Memory B cell (primary cell): ENCODE data around the gene MAP7.

ENCODE experiments used
- ATAC-seq: fragments of 150-1000 bp; cut with Tn5 transposase; 2 replicates; pipeline ENCODE4 v1.10.0; 2021; ENCODE audit warnings: low read depth, mild to moderate bottlenecking, moderate library complexity
- DNase-seq, 2 donors: peaks; one replicate each; pipeline ENCODE4 v3.0.0; 2022; ENCODE audit warnings: low spot score in 2 of 2
- H3K27ac Mint-ChIP-seq: one replicate; pipeline ENCODE4 v1.8.0; 2022; ENCODE audit warnings: mild to moderate bottlenecking, moderate library complexity, mixed read lengths
- H3K27me3 Mint-ChIP-seq: one replicate; pipeline ENCODE4 v1.8.0; 2022; ENCODE audit warnings: mixed read lengths
- H3K36me3 Mint-ChIP-seq: one replicate; pipeline ENCODE4 v1.8.0; 2022; ENCODE audit warnings: mild to moderate bottlenecking, mixed read lengths
- H3K4me1 Mint-ChIP-seq: one replicate; pipeline ENCODE4 v1.8.0; 2022; ENCODE audit warnings: mixed read lengths
- H3K4me3 Mint-ChIP-seq: one replicate; pipeline ENCODE4 v1.8.0; 2022; ENCODE audit warnings: mild to moderate bottlenecking, moderate library complexity, mixed read lengths
- H3K9me3 Mint-ChIP-seq: one replicate; pipeline ENCODE4 v1.8.0; 2022; ENCODE audit warnings: mixed read lengths

MAP7 gene

GRCh38 chr6:136361787-136362186, 188.4 kb downstream of the MAP7 start:
- Mint-ChIP-seq H3K27ac (no peak overlapping the region), H3K4me1 (peaks cover 19% of the 10 kb centered on the region), H3K36me3 (peaks cover 7% of the 10 kb centered on the region), H3K27me3 (no peaks in the 10 kb centered on the region), H3K9me3 (no peaks in the 10 kb centered on the region), H3K4me3 (no peak overlapping the region)
- DNase-seq (no peak), ATAC-seq (no peak)

GRCh38 chr6:136360783-136361182, 189.4 kb downstream of the MAP7 start:
- H3K4me1 Mint-ChIP-seq = peaks cover 12% of the 10 kb centered on the region
- no peak overlapping the region for H3K4me3 Mint-ChIP-seq
- no peak for DNase-seq
- H3K27ac Mint-ChIP-seq = no peak overlapping the region
- no peaks in the 10 kb centered on the region for H3K27me3 Mint-ChIP-seq
- ATAC-seq = no peak
- H3K9me3 Mint-ChIP-seq = no peaks in the 10 kb centered on the region
- peaks cover 7% of the 10 kb centered on the region for H3K36me3 Mint-ChIP-seq

- ATAC-seq (no peak), DNase-seq (no peak)
- H3K27ac Mint-ChIP-seq = no peak overlapping the region
- H3K4me3 Mint-ChIP-seq = no peak overlapping the region
- H3K36me3 Mint-ChIP-seq = peaks cover 7% of the 10 kb centered on the region
- no peaks in the 10 kb centered on the region for H3K27me3 Mint-ChIP-seq
- H3K4me1 Mint-ChIP-seq = peaks cover 7% of the 10 kb centered on the region
- no peaks in the 10 kb centered on the region for H3K9me3 Mint-ChIP-seq
These were observed 190.4 kb downstream of the MAP7 start for GRCh38 chr6:136359851-136360250.

GRCh38 chr6:136351518-136352110, 198.6 kb downstream of the MAP7 start:
- no peaks in the 10 kb centered on the region for H3K27me3 Mint-ChIP-seq

GRCh38 chr6:136350914-136351313, 199.3 kb downstream of the MAP7 start:
- ATAC-seq (no peak), DNase-seq (no peak)
- Mint-ChIP-seq H3K4me3 (no peak overlapping the region), H3K36me3 (no peaks in the 10 kb centered on the region), H3K4me1 (no peaks in the 10 kb centered on the region), H3K9me3 (no peaks in the 10 kb centered on the region), H3K27ac (no peak overlapping the region), H3K27me3 (no peaks in the 10 kb centered on the region)

More at GRCh38 chr6:136351518-136352110, 198.6 kb downstream of the MAP7 start:
- Mint-ChIP-seq H3K27ac (no peak overlapping the region), H3K4me3 (no peak overlapping the region), H3K36me3 (no peaks in the 10 kb centered on the region), H3K4me1 (no peaks in the 10 kb centered on the region), H3K9me3 (no peaks in the 10 kb centered on the region)
- DNase-seq (no peak), ATAC-seq (no peak)

- Mint-ChIP-seq H3K27me3 (no peaks in the 10 kb centered on the region), H3K9me3 (no peaks in the 10 kb centered on the region), H3K4me3 (no peak overlapping the region), H3K36me3 (peaks cover 11% of the 10 kb centered on the region), H3K27ac (no peak overlapping the region), H3K4me1 (no peaks in the 10 kb centered on the region)
- DNase-seq (no peak), ATAC-seq (no peak)
These were observed 202.4 kb downstream of the MAP7 start for GRCh38 chr6:136347847-136348246.

- H3K27ac Mint-ChIP-seq = no peak overlapping the region
- peaks cover 11% of the 10 kb centered on the region for H3K36me3 Mint-ChIP-seq
- H3K27me3 Mint-ChIP-seq = no peaks in the 10 kb centered on the region
- H3K9me3 Mint-ChIP-seq = no peaks in the 10 kb centered on the region
- no peak overlapping the region for H3K4me3 Mint-ChIP-seq
- DNase-seq = no peak
- H3K4me1 Mint-ChIP-seq = no peaks in the 10 kb centered on the region
- ATAC-seq = no peak
These were observed 205.1 kb downstream of the MAP7 start for GRCh38 chr6:136345145-136345544.

- ATAC-seq = no peak
- Mint-ChIP-seq H3K36me3 (peaks cover 11% of the 10 kb centered on the region), H3K9me3 (no peaks in the 10 kb centered on the region), H3K27me3 (no peaks in the 10 kb centered on the region), H3K4me1 (no peaks in the 10 kb centered on the region), H3K27ac (no peak overlapping the region), H3K4me3 (no peak overlapping the region)
- no peak for DNase-seq
These were observed 205.8 kb downstream of the MAP7 start for GRCh38 chr6:136344420-136344819.

- no peak for DNase-seq
- no peaks in the 10 kb centered on the region for H3K27me3 Mint-ChIP-seq
- no peaks in the 10 kb centered on the region for H3K4me1 Mint-ChIP-seq
- H3K27ac Mint-ChIP-seq = no peak overlapping the region
- peaks cover 11% of the 10 kb centered on the region for H3K36me3 Mint-ChIP-seq
- no peak for ATAC-seq
- H3K9me3 Mint-ChIP-seq = no peaks in the 10 kb centered on the region
- no peak overlapping the region for H3K4me3 Mint-ChIP-seq
These were observed 206.5 kb downstream of the MAP7 start for GRCh38 chr6:136343700-136344099.

- no peaks in the 10 kb centered on the region for H3K9me3 Mint-ChIP-seq
These were observed 206.9 kb downstream of the MAP7 start for GRCh38 chr6:136343275-136343674.

GRCh38 chr6:136341967-136342366, 208.3 kb downstream of the MAP7 start:
- no peak overlapping the region for H3K27ac Mint-ChIP-seq
- no peaks in the 10 kb centered on the region for H3K4me1 Mint-ChIP-seq
- peaks cover 11% of the 10 kb centered on the region for H3K36me3 Mint-ChIP-seq
- ATAC-seq = peak; percentile 27
- no peaks in the 10 kb centered on the region for H3K9me3 Mint-ChIP-seq
- H3K4me3 Mint-ChIP-seq = no peak overlapping the region
- DNase-seq = no peak
- H3K27me3 Mint-ChIP-seq = peaks cover 1% of the 10 kb centered on the region

More at GRCh38 chr6:136343275-136343674, 206.9 kb downstream of the MAP7 start:
- Mint-ChIP-seq H3K27me3 (no peaks in the 10 kb centered on the region), H3K36me3 (peaks cover 11% of the 10 kb centered on the region), H3K4me1 (no peaks in the 10 kb centered on the region), H3K27ac (no peak overlapping the region), H3K4me3 (no peak overlapping the region)
- ATAC-seq = no peak
- no peak for DNase-seq

- H3K4me3 Mint-ChIP-seq = no peak overlapping the region
- peaks cover 1% of the 10 kb centered on the region for H3K27me3 Mint-ChIP-seq
- peaks cover 11% of the 10 kb centered on the region for H3K36me3 Mint-ChIP-seq
- no peak overlapping the region for H3K27ac Mint-ChIP-seq
- H3K9me3 Mint-ChIP-seq = no peaks in the 10 kb centered on the region
- DNase-seq (no peak), ATAC-seq (no peak)
- no peaks in the 10 kb centered on the region for H3K4me1 Mint-ChIP-seq
These were observed 208.9 kb downstream of the MAP7 start for GRCh38 chr6:136341367-136341766.

GRCh38 chr6:136338486-136338885, 211.7 kb downstream of the MAP7 start:
- no peak for ATAC-seq
- Mint-ChIP-seq H3K9me3 (no peaks in the 10 kb centered on the region), H3K4me1 (no peaks in the 10 kb centered on the region), H3K4me3 (no peak overlapping the region), H3K27ac (no peak overlapping the region), H3K36me3 (no peaks in the 10 kb centered on the region), H3K27me3 (peaks cover 3% of the 10 kb centered on the region)
- DNase-seq = no peak

GRCh38 chr6:136337606-136338005, 212.6 kb downstream of the MAP7 start:
- Mint-ChIP-seq H3K9me3 (no peaks in the 10 kb centered on the region), H3K4me3 (no peak overlapping the region), H3K27ac (no peak overlapping the region), H3K4me1 (no peaks in the 10 kb centered on the region), H3K27me3 (peaks cover 3% of the 10 kb centered on the region), H3K36me3 (no peaks in the 10 kb centered on the region)
- DNase-seq (no peak), ATAC-seq (no peak)

- Mint-ChIP-seq H3K36me3 (no peaks in the 10 kb centered on the region), H3K4me1 (no peaks in the 10 kb centered on the region), H3K9me3 (no peaks in the 10 kb centered on the region), H3K27ac (no peak overlapping the region), H3K4me3 (no peak overlapping the region), H3K27me3 (peaks cover 3% of the 10 kb centered on the region)
- ATAC-seq (no peak), DNase-seq (no peak)
These were observed 213.1 kb downstream of the MAP7 start for GRCh38 chr6:136337121-136337520.
